ENCODE measurements around the gene IFNW1.

The IFNW1 gene

DNA sequence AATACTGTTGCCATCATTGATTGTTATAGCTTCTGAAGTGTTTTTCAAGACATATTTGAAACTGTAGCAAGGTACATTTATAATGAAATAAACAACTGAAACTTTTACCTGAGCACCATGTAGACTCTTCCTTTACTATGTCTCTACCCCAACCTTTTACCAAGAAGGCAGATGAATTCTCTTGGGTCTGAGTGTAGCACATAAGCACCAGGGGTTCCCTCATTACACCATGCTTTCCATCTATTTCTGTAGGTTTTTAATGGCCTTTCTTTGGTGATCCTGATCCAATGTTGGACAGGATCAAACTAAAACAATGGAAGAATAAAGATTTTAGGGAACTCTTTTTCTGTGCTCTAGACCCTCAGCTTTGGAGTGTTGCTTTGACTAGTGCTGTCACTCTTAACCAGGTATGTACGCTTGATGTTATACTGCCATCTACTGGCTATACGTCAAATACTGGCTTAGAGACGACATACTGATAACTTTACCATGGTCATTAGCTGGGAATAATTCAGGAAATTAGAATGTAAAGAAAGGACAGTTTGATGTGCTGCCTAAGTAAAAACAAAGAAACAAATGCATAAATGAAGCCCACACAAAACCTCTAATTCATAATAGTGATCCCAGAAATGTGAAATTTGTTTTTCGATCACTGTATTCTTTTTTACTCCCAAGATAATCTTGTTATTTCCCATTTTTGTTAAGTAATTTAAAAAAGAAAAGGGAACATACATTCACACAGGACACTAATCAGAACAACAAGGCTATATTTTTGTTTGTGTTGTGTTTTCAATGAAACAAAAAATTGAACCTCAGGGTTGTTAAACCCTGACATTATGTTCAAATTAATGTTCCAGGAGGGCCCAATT, 30.7 kb downstream of the IFNW1 start:
- DNase-seq (ENCODE audit: low read depth) = no peak

DNA sequence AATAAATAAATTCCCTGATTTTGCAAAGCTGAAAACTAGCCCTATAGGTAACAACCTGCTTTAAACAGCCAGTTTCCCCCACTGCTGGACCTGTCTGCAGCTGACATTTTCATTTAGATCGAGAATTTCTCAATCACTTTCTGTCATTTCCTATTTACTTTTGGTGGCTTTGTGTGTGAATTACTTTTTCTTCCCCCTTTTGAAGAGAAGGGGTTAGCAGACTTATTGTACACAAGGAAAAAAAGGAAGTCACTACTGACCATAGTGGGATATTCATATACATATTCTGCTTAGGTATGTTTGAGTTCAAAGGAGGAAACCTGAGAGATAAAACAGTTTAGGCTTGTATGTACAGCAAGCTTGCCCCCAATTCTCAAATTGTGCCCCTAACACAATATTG, 36.8 kb downstream of the IFNW1 start:
- DNase-seq (ENCODE audit: low read depth) = no peak

DNA sequence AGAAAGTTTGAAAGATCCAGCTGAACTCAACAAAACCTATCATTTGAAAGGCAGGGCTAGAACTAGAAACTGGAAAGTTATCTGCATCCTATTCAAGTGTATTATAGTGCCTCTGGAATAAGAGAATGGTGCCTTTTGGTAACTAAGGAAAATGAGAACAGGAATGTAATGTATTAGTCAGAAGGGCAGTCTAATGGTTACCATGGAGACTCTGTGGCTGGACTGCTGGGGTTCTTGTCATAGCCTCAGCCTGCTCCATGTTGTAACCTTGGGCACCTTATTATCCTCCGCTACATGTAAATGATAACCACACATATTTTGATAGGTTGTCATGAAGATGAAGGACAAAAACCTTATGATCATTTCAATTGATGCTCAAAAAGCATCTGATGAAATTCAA, 39.3 kb downstream of the IFNW1 start:
- no peak for DNase-seq (ENCODE audit: low read depth)

DNA sequence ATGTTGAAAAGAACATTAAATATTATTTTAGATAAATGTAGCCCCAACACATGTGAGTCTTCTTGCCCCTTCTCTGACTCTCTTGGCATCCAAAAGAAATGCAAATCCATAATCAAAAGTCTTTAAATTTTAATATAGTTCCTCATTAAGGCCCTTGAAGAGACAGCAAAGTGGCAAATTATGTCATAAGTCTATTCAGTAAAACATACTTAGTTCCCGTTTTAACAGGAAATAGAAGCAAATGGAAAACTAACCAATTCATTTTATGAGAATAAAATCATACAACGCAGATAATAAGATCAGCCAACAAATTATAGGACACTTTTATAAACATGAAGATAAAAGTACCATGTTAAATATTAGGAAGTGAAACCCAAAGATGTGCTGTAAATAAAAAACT, 43.8 kb downstream of the IFNW1 start:
- DNase-seq (ENCODE audit: low read depth) = no peak

DNA sequence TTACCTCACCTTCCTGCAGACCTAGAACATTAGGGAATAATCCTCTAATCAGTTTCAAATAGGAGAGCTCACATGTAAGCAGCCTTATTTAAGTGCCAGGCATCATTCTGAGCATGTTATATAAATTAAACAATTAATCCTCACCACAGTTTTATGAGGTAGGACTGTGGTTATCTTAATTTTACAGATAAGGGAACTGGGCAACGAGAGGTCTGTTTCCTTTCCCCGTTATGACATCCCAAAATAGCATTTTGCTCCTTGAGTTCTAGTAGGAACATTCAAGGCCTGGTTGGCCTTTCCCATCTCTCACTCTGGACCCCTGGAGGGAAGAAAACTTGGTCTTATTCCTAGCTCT, 44.8 kb downstream of the IFNW1 start:
- DNase-seq (ENCODE audit: low read depth) = no peak

DNA sequence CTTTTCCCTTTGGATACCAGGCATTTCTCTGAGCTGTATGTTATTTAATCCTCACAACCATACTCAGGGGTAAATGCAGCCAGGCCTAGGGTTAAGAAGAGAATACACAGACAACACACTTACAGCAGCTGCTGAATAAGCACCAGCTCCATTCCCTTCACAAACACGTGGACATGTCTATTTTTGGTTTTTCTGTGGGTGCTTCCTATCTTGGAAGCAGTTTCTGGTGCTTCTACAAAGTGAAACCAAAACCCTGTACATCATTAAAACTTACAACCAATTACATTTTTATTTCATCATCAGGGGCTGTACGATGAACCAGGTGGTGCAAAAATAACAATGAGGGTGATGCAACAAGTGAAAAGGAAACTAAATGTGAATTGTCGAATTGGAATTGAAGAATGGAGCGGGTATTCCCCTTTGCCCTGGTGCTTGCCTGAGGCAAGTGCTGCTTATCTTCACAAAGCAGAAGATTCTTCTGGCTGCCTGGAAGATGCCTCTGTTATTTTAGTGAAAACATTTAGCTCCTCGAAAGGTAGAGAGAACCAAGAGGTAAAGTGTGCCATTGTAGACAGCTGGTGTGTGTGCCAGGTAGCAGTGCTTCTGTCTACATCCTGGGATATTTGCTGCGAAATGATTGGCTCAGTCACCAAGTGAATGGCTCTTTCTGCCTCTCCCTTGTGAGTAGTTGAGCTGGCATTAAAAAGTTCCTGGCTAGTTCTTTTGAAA, 45.3 kb downstream of the IFNW1 start:
- no peak for DNase-seq (ENCODE audit: low read depth)

DNA sequence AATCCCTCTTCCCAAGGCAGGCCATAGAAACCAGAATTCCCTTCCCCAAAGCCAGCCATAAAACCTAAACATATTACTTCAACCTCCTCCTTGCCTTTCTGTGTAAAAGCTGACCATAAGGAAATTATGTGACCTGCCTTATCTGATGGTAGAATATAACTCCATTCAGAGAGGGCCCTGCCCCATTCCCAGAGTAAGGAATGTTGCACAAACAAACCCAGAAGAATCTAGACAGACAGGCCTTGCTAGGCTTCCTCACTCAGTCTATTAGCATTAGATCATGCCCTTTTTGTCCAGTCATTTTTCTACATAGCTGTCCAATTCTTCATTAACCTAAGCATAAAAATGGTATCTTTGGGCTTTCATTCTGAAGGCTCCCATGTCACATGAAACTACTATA, 46.1 kb downstream of the IFNW1 start:
- DNase-seq (ENCODE audit: low read depth) = no peak
